GM18505 (cell line): Measurements from ENCODE around the gene IPO13.

Experiments
- ATAC-seq: cut with Tn5 transposase; IDR thresholded peaks from one replicate; pipeline ENCODE4 v1.9.1; 2021; ENCODE audit not compliant: unreplicated experiment
- POLR2A ChIP-seq: IDR thresholded peaks from 4 replicates; pipeline ENCODE4 v1.6.1; 2011; ENCODE audit warnings: borderline replicate concordance; ENCODE audit not compliant: insufficient read depth, insufficient read length; ENCODE audit errors: extremely low read depth

Gene IPO13

DNA sequence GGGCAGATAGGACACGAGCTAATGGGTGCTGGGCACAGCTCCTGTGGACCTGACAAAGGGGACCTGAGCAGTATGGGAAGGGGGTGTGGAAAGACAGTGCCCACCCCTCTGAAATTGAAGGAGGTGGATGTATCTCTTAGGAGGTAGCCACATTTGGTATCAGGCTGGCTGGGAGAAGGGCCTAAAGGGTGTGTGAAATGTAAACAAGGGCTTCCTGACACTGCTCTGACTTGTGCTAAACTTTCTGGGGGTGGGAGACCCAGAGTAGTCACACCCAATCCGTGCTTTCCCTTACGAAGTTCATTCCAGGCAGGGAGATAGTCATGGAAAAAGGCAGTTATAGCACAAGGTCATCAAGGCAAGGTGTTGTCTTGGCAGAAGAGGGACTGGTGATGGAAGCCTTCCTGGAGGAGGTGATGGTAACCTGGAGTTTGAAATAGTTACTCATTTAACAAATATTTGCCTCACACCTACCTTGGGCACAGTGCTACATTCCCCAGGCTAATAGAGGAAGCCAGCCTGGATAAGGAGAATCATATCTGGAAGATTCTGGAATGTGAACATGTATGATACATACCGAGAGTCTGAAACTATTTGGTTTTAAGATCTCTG lies 39.3 kb downstream of the IPO13 start:
- no peak for ATAC-seq
- TF ChIP-seq POLR2A = no peak

DNA sequence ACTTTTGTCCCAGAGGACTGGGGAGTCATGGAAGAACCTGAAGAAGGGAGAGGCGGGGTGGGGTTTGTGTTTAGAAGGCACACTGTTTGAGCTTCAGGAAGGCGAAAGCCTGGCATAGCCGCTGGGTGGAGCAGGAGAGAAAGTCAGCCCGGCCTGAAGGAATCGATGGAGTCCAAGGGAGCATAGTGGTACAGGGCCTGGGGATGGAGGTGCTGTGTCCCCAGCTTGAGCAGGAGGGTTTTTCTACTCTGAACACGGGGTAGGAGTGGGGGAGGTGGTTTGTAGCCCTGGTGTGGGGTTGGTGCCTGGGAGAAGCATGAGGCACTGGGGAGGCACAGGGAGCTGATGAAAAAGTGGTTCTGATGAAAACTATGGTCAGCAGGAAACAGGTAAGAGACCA lies 40.0 kb downstream of the IPO13 start:
- TF ChIP-seq POLR2A = no peak
- no peak for ATAC-seq

DNA sequence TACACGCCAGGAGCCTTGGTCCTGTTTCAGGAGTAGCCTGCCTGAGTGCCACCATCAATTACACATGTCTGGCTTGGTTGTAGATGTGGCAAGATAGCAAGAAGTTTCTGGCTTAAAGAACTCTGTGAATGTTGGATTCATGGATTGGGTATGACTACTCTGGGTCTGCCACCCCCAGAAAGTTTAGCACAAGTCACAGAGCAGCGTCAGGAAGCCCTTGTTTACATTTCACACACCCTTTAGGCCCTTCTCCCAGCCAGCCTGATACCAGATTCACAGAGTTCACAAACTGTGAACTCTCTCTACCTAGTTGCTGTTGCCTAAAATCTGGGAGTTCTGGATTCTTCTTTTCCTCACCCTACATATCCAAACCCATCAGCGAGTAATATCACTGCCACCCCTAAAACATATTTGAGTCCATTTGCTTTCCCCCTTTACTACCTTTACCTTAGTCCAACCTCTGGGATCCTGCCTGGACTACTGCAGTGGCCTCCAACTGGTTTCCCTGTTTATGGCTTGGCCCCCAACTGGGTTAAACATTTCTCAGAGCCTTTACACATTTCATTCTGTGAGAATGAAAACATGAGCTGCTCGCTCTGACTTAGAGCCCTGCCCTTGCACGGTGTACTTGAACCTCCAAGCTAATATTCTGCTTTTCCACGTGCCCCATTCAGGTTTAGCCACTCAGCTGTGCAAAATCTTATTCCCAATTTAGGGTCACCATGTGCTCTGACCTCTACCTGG lies 40.6 kb downstream of the IPO13 start:
- TF ChIP-seq POLR2A = no peak
- ATAC-seq = no peak

DNA sequence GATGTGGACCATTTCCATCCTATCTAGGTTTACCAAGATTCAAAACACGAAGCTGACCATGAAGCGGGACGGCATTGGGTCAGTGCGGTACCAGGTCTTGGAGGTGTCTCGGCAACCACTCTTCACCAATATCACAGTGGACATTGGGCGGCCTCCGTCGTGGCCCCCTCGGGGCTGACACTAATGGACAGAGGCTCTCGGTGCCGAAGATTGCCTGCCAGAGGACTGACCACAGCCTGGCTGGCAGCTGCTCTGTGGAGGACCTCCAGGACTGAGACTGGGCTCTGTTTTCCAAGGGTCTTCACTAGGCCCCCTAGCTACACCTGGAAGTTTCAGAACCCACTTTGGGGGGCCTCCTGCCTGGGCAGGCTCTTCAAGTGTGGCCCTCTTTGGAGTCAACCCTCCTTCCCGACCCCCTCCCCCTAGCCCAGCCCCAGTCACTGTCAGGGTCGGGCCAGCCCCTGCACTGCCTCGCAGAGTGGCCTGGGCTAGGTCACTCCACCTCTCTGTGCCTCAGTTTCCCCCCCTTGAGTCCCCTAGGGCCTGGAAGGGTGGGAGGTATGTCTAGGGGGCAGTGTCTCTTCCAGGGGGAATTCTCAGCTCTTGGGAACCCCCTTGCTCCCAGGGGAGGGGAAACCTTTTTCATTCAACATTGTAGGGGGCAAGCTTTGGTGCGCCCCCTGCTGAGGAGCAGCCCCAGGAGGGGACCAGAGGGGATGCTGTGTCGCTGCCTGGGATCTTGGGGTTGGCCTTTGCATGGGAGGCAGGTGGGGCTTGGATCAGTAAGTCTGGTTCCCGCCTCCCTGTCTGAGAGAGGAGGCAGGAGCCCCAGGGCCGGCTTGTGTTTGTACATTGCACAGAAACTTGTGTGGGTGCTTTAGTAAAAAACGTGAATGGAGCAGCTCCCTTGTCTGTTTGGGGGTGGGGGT lies 43.8 kb downstream of the IPO13 start:
- no peak for ATAC-seq
- no peak for TF ChIP-seq POLR2A

DNA sequence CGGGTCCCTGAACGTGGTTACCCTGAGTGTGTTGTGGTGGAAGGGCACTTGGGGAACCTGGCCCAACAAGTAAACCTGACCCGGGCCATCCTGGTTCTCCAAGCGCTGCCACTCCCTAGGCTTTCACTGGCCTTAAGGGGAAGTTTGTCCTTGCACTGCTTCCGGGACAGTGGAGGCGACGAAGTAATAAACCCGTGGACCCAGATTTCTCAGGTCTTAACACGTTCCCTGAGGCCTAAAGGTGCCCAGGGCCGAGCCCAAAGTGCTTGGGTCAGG lies 44.4 kb downstream of the IPO13 start:
- ATAC-seq = no peak

DNA sequence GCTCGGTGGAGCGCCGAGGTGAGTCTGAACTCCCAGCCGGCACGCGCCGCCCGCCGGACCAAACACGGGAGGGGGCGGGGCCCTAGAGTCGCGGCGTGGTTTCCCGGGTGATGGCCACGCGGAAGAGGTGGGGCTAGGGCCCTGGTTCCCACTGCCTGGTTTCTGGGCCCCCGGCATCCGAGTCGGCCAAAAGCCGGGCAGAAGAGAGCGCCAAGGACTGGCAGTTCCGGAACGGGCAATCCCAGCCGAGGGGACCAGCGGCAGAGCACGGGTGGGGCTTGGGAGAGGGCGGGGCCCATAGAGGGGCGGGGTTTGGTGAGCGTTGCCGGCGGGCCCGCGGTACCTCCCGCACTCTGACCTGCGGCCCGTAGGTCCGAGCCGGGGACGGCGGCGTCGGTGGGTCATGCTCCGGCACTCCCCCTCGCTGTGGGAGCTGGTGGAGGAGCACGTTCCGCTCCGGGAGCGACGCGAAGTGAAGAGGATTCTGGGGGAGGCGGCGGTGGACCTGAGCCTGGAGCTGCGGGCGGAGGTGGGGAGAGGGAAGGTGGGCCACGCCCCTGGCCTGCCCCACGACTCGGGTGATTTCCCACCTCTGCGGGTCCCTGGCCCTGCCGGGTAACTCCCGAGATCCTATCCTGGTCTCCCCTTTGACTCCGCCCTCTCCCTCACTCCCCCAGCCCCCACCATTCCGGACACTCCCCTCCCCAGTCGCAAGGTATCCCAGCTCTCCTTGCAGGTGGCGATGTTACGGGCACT lies 44.9 kb downstream of the IPO13 start, which contains the start of gene CCDC24:
Gene CCDC24 (plus strand): TSS at position 124 of the 756 bp plus-strand sequence. CDS start 280 bp downstream, at position 404.
- ATAC-seq = no peak
- no peak for TF ChIP-seq POLR2A

More for the DNA sequence above, 44.4 kb downstream of the IPO13 start:
- no peak for TF ChIP-seq POLR2A

DNA sequence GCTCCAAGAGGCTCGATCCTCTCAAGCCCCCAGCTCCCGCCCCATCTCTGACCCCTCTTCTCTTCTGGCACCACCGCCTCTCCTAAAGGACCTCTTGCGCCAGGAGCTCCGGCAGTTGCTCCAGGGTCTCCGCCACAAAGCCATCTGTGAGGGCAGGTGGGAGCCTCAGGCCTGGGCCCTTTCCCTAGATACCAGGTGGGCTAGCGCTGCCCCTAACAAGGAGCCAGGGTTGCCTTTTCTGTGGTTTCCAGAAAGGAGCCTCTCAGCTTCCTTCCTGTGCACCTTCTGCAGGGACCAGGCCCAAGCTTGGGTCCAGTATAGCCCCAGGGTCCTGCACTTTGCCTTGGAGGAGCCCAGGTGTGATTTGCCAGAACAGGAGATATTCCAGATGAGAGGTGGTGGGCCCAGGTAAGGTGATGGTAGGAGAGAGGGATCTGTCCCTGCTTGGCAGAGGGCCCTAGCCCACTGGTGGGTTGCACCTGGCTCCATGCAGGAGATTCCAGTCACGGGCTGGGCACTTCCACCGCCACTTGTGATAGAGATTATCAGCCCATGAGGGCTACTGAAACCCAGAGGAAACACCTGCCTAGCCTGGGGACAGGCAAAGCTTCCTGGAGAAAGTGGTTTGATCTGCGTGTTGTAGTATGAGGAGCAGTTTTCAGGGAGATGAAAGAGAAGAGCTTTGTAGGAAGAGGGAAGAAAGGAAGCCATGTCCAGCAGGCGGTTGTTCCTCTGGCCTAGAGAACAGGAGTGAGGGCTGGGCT lies 45.7 kb downstream of the IPO13 start:
- ATAC-seq = no peak
- no peak for TF ChIP-seq POLR2A

DNA sequence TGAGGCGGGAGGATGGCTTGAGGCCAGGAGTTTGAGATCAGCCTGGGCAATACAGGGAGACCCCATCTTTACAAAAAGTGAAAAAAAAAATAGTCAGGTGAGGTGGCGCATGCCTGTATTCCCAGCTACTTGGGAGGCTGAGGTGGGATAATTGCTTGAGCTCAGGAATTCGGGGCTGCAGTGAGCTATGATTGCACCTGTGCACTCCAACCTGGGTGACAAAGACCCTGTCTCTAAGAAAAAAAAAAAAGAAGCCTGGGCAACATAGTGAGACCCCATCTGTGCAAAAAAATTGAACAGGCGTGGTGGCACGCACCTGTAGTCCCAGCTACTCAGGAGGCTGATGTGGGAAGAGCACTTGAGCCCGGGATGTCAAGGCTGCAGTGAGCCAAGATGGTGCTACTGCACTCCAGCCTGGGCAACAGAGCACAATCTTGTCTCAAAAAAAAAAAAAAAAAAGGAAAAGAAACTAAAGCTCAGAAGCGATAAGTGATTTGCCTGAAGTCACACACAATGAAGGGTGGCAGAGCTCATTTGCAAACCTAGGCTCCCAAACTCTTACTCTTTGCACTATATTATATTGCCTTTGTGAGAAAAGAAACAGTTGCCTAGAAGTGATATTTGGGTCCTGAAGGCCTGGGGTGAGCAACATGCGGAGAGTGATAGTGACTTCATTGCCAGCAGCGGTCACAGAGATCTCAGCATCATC lies 46.6 kb downstream of the IPO13 start:
- TF ChIP-seq POLR2A = no peak
- ATAC-seq = no peak

DNA sequence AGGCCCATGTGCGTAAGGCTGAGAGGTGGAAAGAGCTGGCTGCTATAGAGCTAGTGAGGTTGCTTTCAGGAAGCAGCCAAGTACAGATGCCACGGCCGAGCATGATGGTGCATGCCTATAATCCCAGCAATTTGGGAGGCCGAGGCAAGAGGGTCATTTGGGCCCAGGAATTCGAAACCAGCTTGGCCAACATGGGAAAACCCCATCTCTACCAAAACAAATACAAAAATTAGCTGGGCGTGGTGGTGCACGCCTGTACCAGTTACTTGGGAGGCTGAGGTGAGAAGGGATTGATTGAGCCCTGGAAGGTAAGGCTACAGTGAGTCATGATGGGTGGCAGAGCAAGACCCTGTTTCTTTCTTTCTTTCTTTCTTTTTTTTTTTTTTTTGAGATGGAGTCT lies 47.3 kb downstream of the IPO13 start:
- no peak for TF ChIP-seq POLR2A
- no peak for ATAC-seq

DNA sequence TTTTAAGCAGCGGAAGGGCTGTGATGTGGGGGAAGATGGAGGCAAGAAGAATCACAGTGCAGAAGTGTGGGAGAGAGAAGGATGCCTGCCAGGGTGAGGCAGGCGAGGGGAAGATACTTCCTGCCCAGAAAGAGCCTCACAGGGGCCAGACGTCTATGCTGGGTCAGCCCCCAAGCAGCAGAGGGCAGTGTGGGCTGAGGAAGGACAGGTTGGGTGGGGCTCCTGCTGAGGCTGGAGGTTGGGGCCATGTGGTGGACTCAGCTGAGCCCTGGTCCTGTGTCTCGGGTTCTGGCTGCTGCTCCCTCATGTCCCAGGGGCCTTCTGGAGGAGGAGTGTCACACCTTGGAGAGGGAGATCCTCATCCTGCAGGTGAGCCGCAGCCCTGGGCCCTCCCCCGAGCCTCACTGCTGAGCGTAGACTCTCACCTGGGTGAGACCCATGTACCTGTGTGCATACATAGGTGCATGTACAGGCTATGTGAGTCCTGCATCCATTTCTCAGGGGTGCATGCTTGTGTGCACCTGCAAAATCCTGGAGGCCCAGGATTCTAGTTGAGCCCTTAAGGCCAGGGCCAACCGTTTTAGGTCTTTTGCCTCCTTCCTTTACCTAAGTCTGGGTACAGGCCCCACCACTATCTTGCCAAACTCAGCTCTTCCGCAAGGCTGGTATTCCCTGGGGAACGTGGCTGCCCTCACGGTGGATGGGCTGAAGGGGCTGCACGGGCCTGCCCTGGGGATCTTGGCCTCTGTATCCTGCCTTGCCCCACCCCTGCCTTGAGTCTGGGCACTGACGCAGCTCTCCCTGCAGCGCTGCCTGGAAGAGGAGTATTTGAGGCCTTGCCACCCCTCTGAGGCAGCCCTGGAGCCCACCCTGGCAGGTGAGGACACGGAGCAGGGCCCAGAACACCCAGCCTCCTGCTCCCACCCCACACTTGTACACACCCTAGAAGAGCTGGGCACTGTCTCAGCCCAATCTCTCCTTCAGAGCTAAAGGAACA lies 48.3 kb downstream of the IPO13 start:
- TF ChIP-seq POLR2A = no peak
- ATAC-seq = no peak
